GM10248 (cell line): ENCODE measurements around the gene CALD1.

Source experiments
- CTCF ChIA-PET: fragments of 300-600 bp; sonication (Branson Sonifier 250); formaldehyde crosslinking; extraction: SDS; loops from one replicate; lab custom pipeline; 2021; ENCODE audit warnings: antibody characterized with exemption; lab: Yijun Ruan, JAX
- POLR2A ChIA-PET: fragments of 350-650 bp; sonication (Branson Sonifier 250); formaldehyde crosslinking; extraction: SDS; loops from one replicate; lab custom pipeline; 2020; ENCODE audit warnings: antibody characterized with exemption; lab: Yijun Ruan, JAX
- DNase-seq: peaks from one replicate; pipeline ENCODE4 v3.0.0; 2012; ENCODE audit errors: extremely low spot score
- TF ChIP-seq, protein P1 (sequence below): IDR thresholded peaks from 2 replicates; pipeline ENCODE4 v1.5.1; 2012; ENCODE audit warnings: mild to moderate bottlenecking, low read depth; ENCODE audit errors: extremely low read depth, missing control alignments, control extremely low read depth

Gene CALD1

DNA sequence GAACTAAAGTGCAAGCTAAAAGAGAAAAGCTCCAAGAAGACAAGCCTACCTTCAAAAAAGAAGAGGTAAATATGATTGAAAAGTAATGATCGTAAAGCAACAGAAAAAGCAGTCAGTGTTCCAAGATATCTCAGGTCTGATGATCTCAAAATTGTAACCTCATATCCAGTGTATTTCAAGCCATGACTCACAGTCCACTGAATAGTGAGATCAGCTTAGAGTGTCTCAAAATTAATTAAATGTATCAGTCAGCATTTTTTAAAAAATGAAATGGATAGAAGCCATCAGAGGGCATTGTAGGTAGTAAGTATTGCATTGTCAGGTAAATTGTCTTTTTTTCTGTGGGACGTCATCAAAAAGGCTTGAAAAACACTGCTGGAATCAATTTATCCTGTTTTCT lies 156.3 kb downstream of the CALD1 start:
- CTCF ChIA-PET = interaction anchor here (1.4 kb wide), 1 partner anchor 22 kb away, joined by 3 read pairs; no protein-coding TSS in a partner anchor
- POLR2A ChIA-PET = no interaction called here
- TF ChIP-seq, protein P1, sequence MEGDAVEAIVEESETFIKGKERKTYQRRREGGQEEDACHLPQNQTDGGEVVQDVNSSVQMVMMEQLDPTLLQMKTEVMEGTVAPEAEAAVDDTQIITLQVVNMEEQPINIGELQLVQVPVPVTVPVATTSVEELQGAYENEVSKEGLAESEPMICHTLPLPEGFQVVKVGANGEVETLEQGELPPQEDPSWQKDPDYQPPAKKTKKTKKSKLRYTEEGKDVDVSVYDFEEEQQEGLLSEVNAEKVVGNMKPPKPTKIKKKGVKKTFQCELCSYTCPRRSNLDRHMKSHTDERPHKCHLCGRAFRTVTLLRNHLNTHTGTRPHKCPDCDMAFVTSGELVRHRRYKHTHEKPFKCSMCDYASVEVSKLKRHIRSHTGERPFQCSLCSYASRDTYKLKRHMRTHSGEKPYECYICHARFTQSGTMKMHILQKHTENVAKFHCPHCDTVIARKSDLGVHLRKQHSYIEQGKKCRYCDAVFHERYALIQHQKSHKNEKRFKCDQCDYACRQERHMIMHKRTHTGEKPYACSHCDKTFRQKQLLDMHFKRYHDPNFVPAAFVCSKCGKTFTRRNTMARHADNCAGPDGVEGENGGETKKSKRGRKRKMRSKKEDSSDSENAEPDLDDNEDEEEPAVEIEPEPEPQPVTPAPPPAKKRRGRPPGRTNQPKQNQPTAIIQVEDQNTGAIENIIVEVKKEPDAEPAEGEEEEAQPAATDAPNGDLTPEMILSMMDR = no peak
- no peak for DNase-seq

DNA sequence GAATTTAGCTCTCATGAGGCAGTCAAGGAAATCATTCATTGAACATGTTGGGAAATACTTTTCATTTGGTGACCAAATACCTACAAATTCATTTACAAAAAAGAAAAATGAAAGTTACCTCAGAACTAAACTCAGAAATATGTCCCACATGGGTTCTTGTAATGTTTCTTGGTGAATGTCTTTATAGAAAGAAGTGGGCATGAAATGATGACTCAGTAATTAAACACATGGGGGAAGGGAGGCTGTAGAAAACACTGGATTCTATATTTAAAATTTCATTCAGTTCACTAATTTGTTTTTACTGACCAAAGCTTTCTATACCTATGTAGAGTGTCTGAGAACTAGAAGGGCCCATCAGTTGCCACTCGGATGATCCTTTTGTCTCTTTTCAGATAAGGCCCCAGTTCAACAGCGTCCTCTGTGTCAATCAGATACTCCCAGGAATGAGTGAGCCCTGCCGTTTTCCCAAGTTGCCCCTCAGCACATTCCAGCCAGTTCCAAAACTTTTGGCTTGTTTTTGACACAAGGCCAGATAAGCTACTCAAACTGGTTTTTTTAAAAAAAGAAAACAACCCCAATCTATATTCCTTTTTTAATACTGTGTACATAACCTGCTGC lies 157.6 kb downstream of the CALD1 start:
- CTCF ChIA-PET = interaction anchor here (1.3 kb wide), 1 partner anchor 427 kb away, joined by 4 read pairs; no protein-coding TSS in a partner anchor
- TF ChIP-seq, protein P1 = no peak
- POLR2A ChIA-PET = no interaction called here
- DNase-seq = no peak

GRCh38 chr7:134938141-134938540 lies 158.7 kb downstream of the CALD1 start:
- TF ChIP-seq, protein P1 = no peak
- ChIA-PET CTCF (interaction anchor here (1.3 kb wide), 1 partner anchor 428 kb away, joined by 4 read pairs; no protein-coding TSS in a partner anchor), POLR2A (no interaction called here)
- DNase-seq = no peak

GRCh38 chr7:134939136-134939535 lies 159.7 kb downstream of the CALD1 start:
- DNase-seq = no peak
- POLR2A ChIA-PET = no interaction called here
- TF ChIP-seq, protein P1 = no peak
- CTCF ChIA-PET = interaction anchor here (2.5 kb wide), 1 partner anchor 14 kb away, joined by 7 read pairs; no protein-coding TSS in a partner anchor

DNA sequence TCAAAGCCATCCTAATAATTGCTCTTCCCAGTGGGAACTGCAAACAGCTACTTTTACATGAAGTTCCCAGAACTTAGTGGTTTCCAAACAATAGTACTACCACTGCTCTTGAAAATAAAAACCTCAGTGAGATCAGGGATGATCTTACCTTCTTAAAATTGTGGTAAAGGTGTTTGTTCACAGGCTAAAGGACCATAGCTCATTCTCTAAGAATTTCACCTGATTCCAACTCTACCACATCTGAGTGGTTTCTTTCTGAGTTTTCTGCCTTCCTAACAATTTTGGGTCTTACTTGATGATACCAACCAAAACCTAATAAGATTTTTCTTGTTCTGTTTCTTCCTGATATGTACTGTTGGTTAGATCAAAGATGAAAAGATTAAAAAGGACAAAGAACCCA lies 161.3 kb downstream of the CALD1 start:
- POLR2A ChIA-PET = no interaction called here
- no peak for DNase-seq
- CTCF ChIA-PET = interaction anchor here (1.1 to 2.5 kb wide), 5 partner anchors 12 to 217 kb away, joined by 3 to 7 read pairs (median 4); no protein-coding TSS in a partner anchor
- TF ChIP-seq, protein P1 = no peak

GRCh38 chr7:134941185-134941900 lies 161.9 kb downstream of the CALD1 start:
- TF ChIP-seq, protein P1 = no peak
- POLR2A ChIA-PET = no interaction called here
- CTCF ChIA-PET = interaction anchor here (1.1 to 1.6 kb wide), 3 partner anchors 21 to 217 kb away, joined by 3 to 4 read pairs (median 4); no protein-coding TSS in a partner anchor
- DNase-seq = no peak
